Renal pelvis (tissue), 12 donors: ENCODE data around the gene CPNE5. TPM values are rescaled to one million over a fixed set of nuclear protein-coding genes. Genes with fewer than 3 reads are reported as not detected.
A peak's percentile ranks its signal among the peaks of the same experiment; 100 is the strongest.

Experiments used
- DNase-seq: peaks from one replicate; pipeline ENCODE4 v3.0.0-alpha.2; 2013
- long read RNA-seq, 16 experiments: transcript quantifications; one replicate each; lab custom pipeline, GENCODE V29; 2026
- polyA plus RNA-seq, 3 donors: library from polyadenylated mRNA; unstranded; fragments of 120-200 nt; gene quantifications; one replicate each; pipeline ENCODE4 v1.2.1, GENCODE V29; 2013; ENCODE audit not compliant: insufficient read length in 3 of 3

The CPNE5 gene
- polyA plus RNA-seq: 10 to 100 TPM; 12.3 to 14.1 (median 12.6) TPM
- long read RNA-seq, donor 1: 0 reads
- long read RNA-seq, donor 2, partial matches to known transcripts: 0 of 1 reads
- long read RNA-seq, donor 2, other reads (novel, unspliced or antisense): 0 of 1 reads
- long read RNA-seq, donor 3: 0 reads
- long read RNA-seq, donor 4, partial matches to known transcripts: 0 of 1 reads
- long read RNA-seq, donor 4, other reads (novel, unspliced or antisense): 0 of 1 reads
- long read RNA-seq, donor 5: 0 reads
- long read RNA-seq, donor 6: 0 reads
- long read RNA-seq, donor 7: 0 reads
- long read RNA-seq, donor 8: 0 reads
- long read RNA-seq, donor 9: 0 reads
- long read RNA-seq, donor 10: 0 reads
- long read RNA-seq, donor 11: 0 reads
- long read RNA-seq, donor 12: 0 reads
- long read RNA-seq, donor 13, partial matches to known transcripts: 0 of 1 reads
- long read RNA-seq, donor 13, other reads (novel, unspliced or antisense): 0 of 1 reads
- long read RNA-seq, donor 14: 0 reads
- long read RNA-seq, donor 15: 0 reads
- long read RNA-seq, donor 16: 0 reads

- no peak for DNase-seq
Observed at GRCh38 chr6:36838896-36839748, at the start of gene CPNE5. Gene CPNE5, minus strand, starts transcription at chr6:36839444. Its CDS starts 67 bp downstream, at chr6:36839377.

- DNase-seq: no peak
Observed at GRCh38 chr6:36888115-36888643, 48.9 kb upstream of the CPNE5 start.

- no peak for DNase-seq
Observed at GRCh38 chr6:36886950-36887618, 47.8 kb upstream of the CPNE5 start.

GRCh38 chr6:36885461-36886401 is 46.5 kb upstream of the CPNE5 start, which contains the start of gene C6orf89:
Gene C6orf89, plus strand, starts transcription at chr6:36885952. Its CDS starts 13,493 bp downstream, at chr6:36899445.
- DNase-seq: peak; percentile 97

GRCh38 chr6:36884610-36885009 is 45.4 kb upstream of the CPNE5 start:
- DNase-seq: no peak

- DNase-seq: no peak
Observed at GRCh38 chr6:36875250-36875633, 36.0 kb upstream of the CPNE5 start.

- peak; percentile 92 for DNase-seq
Observed at GRCh38 chr6:36874443-36875249, 35.4 kb upstream of the CPNE5 start, which contains the start of gene PPIL1. Gene PPIL1, minus strand, starts transcription at chr6:36874803. Its CDS starts 31 bp downstream, at chr6:36874772.

- DNase-seq: no peak
Observed at GRCh38 chr6:36873612-36874442, 34.6 kb upstream of the CPNE5 start.

GRCh38 chr6:36873115-36873514 is 33.9 kb upstream of the CPNE5 start:
- DNase-seq: no peak

- DNase-seq: no peak
Observed at GRCh38 chr6:36871686-36872085, 32.4 kb upstream of the CPNE5 start.

- DNase-seq: no peak
Observed at GRCh38 chr6:36867471-36868224, 28.4 kb upstream of the CPNE5 start.

GRCh38 chr6:36865835-36866234 is 26.6 kb upstream of the CPNE5 start:
- DNase-seq: no peak

GRCh38 chr6:36863670-36864540 is 24.7 kb upstream of the CPNE5 start:
- DNase-seq: no peak

- no peak for DNase-seq
Observed at GRCh38 chr6:36862848-36863382, 23.7 kb upstream of the CPNE5 start.

- no peak for DNase-seq
Observed at GRCh38 chr6:36862164-36862847, 23.1 kb upstream of the CPNE5 start.

- no peak for DNase-seq
Observed at GRCh38 chr6:36860126-36860525, 20.9 kb upstream of the CPNE5 start.
